ENCODE results near the gene GP2.

GP2 gene

DNA sequence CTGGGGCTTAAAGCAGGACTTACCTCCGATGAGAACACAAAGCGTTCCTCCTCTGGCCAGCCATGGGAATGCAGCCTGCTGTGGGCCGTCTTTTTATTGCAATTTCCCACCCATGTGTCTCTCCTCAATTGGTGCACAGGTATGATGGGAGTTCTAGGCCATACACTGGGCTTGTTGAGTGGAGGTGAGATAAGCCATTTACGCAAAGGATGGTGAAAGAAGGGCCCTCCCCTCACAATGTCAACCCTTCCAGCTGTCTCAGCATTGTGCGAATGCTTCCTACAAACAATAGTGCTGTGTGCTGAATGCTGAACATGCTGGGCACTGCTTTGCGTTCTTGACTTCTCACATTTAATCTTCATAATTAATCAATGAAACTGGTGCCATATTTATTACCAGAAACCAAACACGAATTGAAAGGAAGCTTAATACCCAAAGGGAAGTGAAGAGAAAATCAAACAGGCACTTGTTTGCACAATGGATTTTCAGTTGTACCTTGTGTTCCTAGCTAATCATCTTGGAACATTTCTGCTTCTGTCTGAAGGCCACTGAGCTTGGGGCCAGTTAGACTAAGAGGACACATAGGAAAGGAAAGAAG lies at the start of gene GP2:
Gene GP2 (minus strand): TSS at position 70 of the 598 bp plus-strand sequence. CDS start 1,082 bp downstream, outside the sequence.
- no peak for DNase-seq (ENCODE audit: low read depth)

DNA sequence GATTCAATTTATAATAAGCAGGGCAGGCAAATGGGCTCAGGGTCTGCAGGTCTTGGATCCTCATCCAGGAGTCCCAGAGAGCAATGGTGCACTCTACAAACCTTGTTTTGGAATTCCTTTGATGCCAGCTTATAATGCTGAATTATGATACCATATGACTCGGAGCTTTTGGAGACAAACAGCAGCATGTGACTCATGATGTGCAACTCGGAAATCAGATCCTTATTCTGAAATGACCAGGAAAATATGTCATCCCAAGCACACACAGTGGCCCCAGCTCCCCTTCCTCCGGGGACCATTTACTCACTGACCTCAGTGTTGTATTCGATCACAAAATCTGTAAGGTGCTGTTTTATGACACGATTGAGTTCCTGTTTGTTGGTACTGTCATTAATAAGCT lies 45.4 kb upstream of the GP2 start:
- DNase-seq (ENCODE audit: low read depth) = no peak

DNA sequence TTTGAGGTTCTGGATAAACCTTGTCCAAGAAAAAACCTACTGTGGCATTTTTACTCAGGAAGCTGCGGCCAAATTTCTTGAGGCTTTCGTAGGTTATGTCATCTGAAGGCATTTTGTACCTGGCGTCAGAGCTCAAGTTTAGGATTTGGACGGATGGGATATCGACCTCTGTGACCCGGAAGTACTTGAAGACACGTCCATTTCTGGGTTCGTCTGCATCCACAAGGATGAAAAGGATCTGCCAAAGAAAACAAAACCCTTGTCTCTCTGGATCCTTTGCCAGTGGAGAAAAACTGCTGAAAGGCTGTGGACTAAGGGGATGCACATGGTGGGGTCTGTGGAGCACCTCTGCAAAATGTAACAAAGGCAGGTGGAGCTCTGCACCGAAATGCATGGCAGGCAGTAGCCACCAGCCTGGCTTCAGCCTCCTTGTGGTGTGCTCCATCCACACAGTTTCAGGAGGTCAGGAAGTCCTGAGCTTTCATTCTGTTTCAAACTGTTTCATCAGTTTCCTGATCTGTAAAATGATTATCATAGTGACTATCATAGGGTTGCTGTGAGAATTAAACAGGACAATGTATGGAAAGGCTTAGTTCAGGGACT lies 42.2 kb upstream of the GP2 start:
- DNase-seq (ENCODE audit: low read depth) = no peak

DNA sequence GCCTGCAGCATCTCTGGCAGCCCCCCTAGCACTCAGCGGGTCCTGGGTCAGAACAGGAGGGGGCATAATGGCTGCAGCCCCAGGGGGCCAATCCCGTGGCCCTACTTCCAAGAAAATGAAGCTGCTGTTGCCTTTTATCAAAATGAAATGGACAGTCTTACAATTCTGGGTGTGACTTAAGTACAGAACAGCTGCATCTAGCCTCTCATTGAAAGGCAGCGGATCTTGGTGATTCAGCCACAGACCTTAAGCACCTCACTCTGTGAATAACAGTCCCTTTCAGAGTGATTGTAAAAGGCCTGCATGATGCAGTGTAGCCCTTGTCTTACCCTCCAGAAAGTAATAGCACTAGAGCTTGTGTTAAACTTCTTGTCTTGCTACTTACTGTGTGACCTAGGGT lies 36.7 kb upstream of the GP2 start:
- DNase-seq (ENCODE audit: low read depth) = no peak

DNA sequence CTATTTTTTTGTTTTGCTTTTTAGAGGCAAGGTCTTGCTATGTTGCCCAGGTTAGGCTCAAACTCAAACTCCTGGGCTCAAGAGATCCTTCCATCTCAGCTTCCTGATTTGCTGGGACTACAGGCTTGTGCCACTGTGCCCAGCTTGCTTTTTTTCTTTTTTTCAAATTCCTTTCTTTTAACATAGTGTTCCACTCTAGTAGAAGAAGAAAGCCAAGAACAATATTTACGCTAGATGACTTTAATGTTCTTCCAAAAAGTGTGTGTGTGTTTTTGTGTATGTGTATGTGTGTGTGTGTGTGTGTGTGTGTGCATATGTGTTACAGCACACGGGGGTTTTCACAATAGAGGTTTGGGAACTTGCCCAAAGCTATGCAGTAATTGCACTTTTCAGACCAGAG lies 35.9 kb upstream of the GP2 start:
- no peak for DNase-seq (ENCODE audit: low read depth)

DNA sequence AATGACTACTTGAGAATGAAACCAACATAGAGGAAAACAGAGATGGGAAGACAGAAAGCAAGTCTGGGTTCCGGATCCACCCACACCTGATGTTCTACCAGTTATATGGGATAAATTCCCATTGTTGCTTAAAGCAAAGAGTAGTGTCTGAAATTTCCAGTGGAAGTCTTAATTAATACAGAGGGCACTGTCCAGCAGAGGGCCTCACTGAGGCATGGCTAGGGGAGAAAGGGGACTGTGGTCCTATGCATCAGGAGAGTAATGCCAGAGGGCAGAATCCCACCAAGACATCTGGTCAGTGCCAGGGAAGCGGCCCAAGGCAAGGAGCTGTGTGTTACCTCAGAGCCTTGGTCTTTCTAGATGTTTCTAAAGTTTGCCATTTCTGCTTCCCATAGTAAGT lies 32.7 kb upstream of the GP2 start:
- no peak for DNase-seq (ENCODE audit: low read depth)

DNA sequence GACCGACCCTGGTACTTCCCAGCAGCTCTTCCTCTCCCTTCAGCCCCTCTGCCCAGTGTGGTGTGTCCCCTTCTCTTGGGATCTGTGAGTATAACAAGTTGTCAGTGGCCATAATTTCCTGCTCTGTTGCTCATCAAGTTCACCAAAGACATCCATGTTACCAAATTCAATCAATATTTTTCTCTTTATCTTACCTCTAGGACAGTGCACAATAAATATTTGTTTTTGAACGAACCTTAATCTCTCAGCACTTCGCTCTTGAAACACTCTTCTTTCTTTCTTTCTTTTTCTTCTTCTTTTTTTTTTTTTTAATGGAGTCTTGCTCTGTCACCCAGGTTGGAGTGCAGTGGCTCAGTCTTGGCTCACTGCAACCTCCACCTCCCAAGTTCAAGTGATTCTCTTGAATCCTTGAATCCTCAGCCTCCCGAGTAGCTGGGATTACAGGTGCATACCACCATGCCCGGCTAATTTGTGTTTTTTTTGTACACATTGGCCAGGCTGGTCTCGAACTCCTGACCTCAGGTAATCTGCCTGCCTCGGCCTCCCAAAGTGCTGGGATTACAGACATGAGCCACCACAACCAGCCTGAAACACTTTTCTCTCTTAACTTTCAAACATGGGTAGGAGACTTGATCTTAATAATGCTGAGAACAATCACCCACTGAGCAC lies 27.9 kb upstream of the GP2 start:
- DNase-seq (ENCODE audit: low read depth) = no peak

DNA sequence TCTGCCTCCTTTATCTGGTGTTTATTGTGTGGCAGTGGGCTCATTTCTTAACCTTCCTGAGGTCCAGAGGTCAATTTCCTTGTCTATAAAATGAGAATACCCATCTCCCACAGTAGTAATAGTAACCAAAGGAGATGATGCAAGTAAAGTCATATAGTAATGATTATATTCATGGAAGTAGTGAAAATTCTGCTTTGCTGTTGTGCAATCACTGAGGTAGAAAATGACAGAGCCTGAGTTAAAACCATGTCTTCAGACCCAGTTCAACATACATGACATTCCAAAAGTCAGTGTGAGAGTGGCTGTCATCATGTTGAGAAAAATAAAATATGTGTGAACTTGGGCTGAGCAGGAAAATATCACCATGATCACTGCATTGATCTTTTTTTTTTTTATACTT lies 26.1 kb upstream of the GP2 start:
- DNase-seq (ENCODE audit: low read depth) = no peak

DNA sequence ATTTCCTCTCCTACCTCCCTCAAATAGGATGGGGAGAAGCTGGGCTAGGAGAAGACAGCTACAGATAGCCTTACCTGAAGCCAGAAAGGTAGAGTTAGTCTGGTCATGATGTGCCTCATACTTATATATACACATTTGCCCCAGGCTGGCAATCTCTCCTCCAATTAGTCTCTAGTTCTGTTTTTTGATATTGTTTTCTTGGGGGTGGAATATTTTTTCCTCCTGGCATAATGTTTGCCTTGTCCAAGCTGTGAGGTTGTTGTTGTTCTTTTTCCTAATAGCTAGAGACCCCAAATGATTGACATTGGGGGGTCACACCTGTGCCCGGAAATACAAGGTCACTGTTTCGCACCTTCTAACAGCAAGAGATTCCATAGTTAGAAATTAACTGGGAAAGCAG lies 25.3 kb upstream of the GP2 start, which contains the start of gene UMOD:
Gene UMOD (minus strand): TSS at position 101 of the 400 bp plus-strand sequence. CDS start 1,978 bp downstream, outside the sequence.
- no peak for DNase-seq (ENCODE audit: low read depth)

DNA sequence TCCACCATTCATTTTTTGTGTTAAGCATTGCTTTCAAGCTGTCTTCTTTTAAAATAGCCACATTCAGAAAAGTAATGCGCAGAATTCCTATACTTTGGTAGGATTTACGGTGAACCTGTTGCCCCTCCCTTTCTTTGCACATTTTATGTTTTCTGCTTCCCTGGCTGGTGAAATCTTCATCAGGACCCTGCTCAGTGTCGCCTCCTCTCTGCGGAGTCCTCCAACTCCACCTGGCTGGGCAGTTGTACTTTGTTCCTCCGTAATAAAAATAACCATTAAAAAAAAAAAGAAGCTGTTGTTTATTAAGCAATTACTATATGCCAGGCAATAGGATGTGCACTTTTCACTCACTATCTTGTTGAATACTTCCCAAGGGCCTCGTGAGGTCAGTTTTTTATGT lies 22.3 kb upstream of the GP2 start:
- DNase-seq (ENCODE audit: low read depth) = no peak

DNA sequence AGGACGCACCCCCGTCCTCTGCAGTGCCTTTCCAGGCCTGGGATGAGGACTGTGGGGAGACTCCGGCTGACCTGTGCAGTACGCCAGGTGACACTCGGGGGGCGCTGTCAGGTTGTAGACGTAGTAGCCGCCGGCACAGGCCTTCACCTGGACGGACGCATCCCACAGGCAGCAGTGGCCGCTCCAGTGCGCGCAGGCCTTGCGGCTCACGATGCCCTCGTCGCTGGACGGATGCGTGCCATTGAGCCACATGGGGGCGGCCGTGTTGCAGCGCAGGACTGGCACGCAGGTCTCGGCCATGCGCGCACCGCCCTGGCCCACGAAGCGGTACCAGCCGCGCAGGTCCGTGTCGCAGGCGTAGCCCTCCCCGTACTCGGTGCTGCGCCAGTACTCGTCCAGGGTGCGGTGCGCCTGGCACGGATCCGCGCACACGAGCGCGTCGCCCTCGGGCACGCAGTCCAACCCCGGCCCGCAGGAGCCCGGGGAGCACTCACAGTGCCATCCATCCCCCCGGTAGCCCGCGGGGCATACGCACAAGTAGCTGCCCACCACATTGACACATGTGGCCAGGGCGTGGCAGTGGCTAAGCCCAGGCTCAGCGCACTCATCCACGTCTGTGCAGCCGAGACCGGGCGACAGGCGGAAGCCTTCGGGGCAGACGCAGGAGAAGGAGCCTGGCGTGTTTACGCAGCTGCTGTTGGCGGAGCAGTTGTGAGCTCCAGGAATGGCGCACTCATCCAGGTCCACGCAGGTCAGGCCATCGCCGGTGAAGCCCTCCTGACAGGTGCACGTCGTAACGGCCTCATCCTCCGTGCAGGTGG lies 21.3 kb upstream of the GP2 start:
- DNase-seq (ENCODE audit: low read depth) = no peak

DNA sequence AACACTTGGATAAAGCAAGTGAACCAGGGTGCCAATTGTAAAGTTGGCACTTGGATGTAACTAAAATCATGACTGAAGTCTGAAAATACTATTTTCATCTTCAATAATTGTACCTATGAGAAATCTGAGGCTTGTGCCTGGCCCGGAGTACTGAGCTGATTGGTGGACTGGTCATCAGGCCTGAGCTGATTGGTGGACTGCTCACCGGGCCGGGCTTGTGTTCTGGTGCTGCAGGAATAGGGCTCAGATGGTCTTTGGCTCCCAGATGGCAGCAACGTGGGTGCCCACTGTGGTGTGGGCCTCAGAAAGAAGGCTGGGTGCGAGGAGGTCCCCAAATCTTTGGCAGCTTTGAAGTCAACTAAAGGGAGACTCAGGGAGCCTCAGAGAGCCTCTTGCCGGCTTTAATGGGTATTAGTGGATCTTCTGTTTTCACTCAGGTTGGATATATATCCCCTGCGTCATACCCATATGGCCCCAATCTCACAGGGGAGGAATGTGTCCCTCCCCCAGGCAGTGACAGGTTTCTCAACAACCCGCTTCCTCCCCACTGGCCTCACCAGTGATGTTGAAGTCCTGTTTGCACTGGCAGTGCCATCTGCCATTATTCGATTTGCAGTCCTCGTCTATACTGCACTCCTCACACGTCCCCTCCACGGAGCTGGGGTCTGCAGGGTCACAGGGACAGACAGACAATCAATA lies 20.5 kb upstream of the GP2 start:
- DNase-seq (ENCODE audit: low read depth) = no peak

DNA sequence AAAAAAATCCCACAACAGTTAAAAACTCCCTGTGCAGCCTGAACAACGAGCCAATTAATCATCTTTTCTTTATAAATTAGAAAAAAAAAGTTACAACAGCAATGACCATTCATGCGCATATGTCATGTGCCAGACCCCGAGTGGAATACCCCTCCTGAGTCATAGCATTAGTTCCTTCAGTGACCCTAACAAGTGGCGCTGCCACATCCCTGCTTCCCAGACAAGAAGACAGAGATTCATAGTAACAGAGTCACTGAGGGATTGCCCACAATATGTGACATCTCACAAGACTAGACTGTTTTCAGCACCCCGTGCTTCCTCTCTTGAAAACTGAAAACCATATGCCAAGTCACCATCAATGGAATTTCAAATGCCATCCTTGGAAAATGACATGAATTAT lies 17.3 kb upstream of the GP2 start:
- DNase-seq (ENCODE audit: low read depth) = no peak

DNA sequence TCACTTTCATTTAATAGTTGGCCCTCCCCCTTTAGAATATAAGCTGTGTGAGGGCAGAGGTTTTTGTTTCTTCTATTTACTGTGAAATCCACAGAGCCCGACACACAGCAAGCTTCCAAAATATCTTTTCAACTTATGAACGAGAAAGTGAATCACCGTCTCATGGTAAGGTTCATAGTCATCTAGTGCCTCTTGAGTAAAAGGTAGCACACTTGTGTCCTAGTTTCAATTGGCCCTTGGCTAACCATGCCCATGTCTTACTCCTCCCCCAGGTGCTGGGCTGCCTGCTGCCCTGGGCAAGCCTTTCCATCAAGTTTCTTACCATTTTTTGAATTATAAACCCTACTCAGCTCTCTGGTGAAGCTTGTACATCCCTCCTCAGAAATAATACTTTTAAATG lies 12.4 kb upstream of the GP2 start:
- no peak for DNase-seq (ENCODE audit: low read depth)

DNA sequence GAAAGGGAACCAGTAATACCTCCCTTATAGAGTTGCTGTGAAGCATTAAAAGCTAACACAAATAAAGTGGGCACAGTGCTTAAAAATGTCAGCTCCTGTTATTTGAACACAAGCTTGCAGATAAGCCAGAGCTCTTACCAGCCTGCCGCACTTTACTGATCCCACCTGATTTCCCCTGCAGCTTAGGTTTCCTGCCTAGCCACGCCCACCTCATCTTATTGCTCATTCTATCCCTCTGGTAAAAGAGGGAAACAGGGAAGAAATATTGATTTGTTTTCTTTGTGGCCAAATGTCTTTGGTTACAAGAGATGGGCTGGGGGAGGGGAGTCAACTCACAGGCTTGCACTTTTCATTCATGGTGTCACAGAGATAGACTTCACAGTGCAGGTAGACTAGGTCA lies 9.6 kb upstream of the GP2 start:
- no peak for DNase-seq (ENCODE audit: low read depth)

DNA sequence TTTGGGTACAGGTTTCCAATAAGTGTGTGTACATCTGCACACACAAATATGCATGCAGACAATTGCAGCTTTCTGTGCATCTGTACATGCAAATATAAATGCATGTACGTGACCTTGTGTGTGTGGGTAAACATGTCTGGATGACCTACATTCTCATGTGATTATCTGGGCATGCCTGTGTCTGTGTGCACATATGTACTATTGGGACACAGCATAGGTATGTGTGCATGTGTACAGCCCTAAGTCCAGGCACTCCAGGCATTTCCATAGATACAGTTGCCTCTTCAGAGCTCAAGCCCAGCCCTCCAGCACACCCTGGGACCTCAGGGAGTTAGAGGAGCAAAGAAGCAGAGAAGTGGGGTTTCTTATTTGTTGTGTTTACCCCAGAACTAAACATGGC lies 7.1 kb upstream of the GP2 start:
- DNase-seq (ENCODE audit: low read depth) = no peak

DNA sequence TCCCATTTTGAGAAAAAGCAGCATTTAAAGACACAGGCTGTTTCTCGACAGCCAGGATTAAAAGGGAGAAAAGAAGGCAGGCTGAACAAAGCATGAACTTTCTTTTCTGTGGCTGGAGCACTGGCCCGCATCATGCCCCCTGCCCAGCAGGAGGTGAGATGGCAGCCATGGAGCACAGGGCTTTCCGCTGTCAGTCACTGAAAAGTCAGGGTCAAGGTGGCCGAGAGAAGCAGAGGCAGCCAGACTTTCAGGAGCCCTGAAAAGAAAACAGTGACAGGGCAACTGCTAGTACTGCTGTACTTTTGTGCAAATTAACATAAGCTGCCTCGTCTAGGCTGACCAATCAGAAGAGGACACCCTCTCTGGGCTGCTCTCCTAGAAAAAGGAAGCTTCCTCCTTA lies 5.8 kb upstream of the GP2 start:
- DNase-seq (ENCODE audit: low read depth) = no peak

DNA sequence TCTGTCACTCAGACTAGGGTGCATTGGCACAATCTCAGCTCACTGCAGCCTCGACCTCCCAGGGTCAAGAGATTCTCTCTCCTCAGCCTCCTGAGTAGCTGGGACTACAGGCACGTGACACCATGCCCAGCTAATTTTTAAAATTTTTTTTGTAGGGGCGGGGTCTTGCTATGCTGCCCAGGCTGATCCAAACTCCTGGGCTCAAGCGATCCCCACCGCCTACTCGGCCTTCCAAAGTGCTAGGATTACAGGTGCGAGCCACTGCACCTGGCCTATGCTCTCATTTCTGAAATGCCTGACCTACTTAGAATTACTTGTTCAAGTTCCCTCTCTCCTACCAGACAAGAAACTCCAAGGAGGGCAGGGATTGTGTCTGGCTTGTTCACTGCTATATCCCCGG lies 5.1 kb upstream of the GP2 start:
- no peak for DNase-seq (ENCODE audit: low read depth)

DNA sequence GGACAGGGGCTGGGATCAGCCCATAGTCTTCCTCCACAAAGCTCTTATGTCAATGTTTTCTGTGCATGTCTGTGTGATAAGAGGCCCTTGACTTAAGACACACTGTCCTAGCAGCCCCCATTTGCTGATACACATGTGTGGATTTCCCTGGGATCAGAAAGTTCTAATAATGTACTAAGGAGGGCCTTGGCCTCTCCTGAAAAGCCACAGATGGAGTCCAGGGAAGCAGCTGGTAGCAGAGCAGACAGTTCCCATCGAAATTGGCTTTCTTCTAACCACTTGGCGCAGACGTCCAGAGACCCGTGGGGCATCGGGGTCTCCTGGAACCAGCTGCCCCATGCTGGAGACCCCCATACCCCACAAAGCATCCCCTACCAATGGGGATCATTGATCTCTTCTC lies 4.3 kb upstream of the GP2 start:
- no peak for DNase-seq (ENCODE audit: low read depth)

DNA sequence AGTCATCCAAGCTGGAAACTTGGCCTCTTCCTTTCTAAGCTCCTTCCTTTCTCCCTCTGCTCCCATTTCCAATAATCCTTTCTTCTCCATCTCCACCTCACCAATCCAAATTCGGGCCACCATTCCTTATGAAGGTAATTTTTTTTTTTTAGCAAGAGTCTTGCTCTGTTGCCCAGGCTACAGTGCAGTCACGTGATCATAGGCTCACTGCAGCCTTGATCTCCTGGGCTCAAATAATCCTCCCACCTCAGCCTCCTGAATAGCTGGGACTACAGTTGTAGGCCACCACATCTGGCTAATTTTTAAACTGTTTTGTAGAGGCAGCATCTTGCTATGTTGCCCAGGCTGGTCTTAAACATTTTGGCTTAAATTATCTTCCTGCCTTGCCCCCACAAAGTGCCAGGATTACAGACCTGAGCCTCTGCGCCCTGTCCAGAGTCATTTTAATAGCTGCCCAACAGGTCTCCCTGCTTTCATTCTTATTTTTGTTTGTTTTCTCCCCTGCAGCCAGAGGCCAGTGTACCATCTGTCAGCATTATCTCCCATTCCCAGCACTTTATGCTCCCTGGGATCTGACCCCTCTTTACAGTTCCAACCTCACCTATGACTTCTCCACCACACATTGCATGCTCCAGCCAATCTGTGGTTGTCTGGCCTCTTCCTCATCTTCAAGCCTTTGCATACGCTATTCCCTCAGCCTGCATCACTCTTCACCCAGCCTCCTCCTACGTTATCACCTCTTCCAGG lies 2.3 kb upstream of the GP2 start:
- DNase-seq (ENCODE audit: low read depth) = no peak

DNA sequence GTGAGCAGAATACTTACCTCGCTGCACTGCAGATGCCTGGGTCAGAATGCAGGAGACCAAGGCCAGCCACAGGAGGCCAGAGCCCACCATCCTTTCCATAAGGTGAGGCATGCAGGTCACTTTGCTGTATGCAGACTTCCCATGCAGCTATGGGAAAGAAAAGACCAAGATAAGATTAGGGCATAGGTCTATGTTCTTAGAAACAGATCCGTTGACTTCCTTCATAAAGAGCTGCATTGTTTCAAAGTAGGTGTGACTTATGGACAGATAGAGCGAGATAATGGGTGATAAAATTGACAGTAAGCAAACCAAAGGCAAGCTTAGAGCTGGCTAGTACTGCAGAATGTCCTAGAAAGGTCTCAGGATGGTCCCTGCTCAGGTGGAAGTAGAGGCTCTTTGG lies 992 bp downstream of the GP2 start:
- no peak for DNase-seq (ENCODE audit: low read depth)

DNA sequence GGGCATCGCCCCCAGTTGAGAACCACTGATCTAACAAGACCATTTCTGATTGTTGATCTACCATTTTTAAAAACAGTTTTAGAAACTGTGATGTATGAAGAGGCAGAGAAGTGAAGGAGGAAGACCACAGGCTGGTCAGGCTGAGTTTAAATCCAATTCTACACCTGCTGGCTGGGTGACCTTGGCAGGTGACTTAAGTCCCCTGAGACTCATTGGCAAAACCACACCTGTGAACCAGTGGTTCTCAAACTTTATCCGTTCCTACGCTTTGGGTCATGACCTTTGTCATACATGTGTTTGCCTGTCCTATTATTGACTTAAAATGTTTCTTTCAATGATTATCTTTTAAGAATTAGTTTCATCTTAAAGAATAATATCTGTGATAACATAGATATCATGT lies 2.3 kb downstream of the GP2 start:
- DNase-seq (ENCODE audit: low read depth) = no peak
